Effector CD4-positive, alpha-beta T cell (primary cell): ENCODE results near the gene TRIM28.
"Not testable (repeated sequence)": the region's sequence is repeated elsewhere in the genome, so short reads cannot be mapped to it uniquely, and the experiment has no call there.

Experiments
- DNase-seq: peaks from one replicate; pipeline ENCODE4 v3.0.0-alpha.2; 2020

TRIM28 gene

GRCh38 chr19:58519355-58520256 lies 24.3 kb upstream of the TRIM28 start, which contains the start of gene ZBTB45:
Gene ZBTB45, minus strand, starts transcription at chr19:58519810. Its CDS starts 2,137 bp downstream, at chr19:58517673.
- DNase-seq = peak; percentile 82

GRCh38 chr19:58520257-58520599 lies 23.6 kb upstream of the TRIM28 start:
- DNase-seq = no peak

GRCh38 chr19:58521651-58522050 lies 22.2 kb upstream of the TRIM28 start:
- DNase-seq = no peak

GRCh38 chr19:58522709-58523108 lies 21.2 kb upstream of the TRIM28 start:
- no peak for DNase-seq

- no peak for DNase-seq
Measured at GRCh38 chr19:58529405-58529804, 14.5 kb upstream of the TRIM28 start.

- no peak for DNase-seq
Measured at GRCh38 chr19:58531034-58531840, 12.6 kb upstream of the TRIM28 start.

GRCh38 chr19:58535857-58536256 lies 8.0 kb upstream of the TRIM28 start:
- no peak for DNase-seq

GRCh38 chr19:58536852-58537798 lies 6.7 kb upstream of the TRIM28 start:
- no peak for DNase-seq

- no peak for DNase-seq
Measured at GRCh38 chr19:58538257-58539168, 5.4 kb upstream of the TRIM28 start.

GRCh38 chr19:58539169-58539559 lies 4.7 kb upstream of the TRIM28 start:
- not testable (repeated sequence) for DNase-seq

GRCh38 chr19:58542641-58543372 lies 1.1 kb upstream of the TRIM28 start:
- DNase-seq = not testable (repeated sequence)

- peak; percentile 65 for DNase-seq
Measured at GRCh38 chr19:58544591-58545285, 874 bp downstream of the TRIM28 start.

GRCh38 chr19:58545286-58546018 lies 1.6 kb downstream of the TRIM28 start:
- DNase-seq = no peak

- DNase-seq = no peak
Measured at GRCh38 chr19:58546019-58546530, 2.2 kb downstream of the TRIM28 start.

- DNase-seq = no peak
Measured at GRCh38 chr19:58547323-58548312, 3.8 kb downstream of the TRIM28 start.

- DNase-seq = no peak
Measured at GRCh38 chr19:58548859-58549663, 5.2 kb downstream of the TRIM28 start.
